ENCODE results near the gene FAM229A. TPM values are rescaled to one million over a fixed set of nuclear protein-coding genes. Genes with fewer than 3 reads are reported as not detected.

The FAM229A gene
- total RNA-seq, 1 experiment from 2014 or later: 3.1 TPM

DNA sequence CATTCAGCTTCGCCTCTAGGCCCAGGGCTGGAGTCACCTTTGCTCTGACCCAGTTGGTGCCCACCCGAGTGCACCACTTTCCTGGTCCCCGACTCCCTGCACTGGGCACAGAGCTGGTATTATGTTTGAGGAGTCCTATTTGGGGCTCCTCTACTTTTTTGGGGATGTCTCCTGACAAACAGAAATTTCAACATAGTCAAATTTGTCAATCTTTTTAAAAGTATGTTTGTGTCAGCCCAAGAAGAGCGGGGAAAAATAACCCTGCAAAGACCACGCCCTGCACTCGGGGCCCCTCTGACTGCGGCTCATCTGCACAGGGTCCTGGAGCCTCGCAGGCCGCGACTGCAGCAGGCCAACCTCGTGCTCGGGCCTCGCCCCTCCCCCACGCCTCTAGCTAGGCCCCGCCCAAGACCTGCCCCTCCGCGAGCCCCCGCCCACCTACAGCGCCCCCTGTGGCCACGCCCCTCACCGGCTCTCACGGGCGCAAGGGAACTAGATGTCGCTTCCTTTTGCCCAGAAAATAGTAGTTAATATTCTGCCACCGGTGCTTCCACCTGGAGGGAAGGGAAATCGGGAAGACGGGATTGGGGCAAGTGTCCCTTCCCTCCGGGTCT lies 11.4 kb downstream of the FAM229A start:
- Histone ChIP-seq H3K4me2 (ENCODE audit: low read depth, low read length, poor library complexity, severe bottlenecking) (peak overlapping the region; percentile 92), H3K9ac (ENCODE audit: low read length) (peak overlapping the region; percentile 72), H3K4me3 (ENCODE audit: low read length) (peak overlapping the region; percentile 77), H3K27ac (ENCODE audit: low read length) (no peak overlapping the region), H2AFZ (ENCODE audit: low read length) (peak overlapping the region; percentile 64; the same call in 1 of the 2 replicates), H4K20me1 (ENCODE audit: insufficient read depth, low read depth, low read length) (no peaks in the 10 kb centered on the region), H3K9me2 (replicated peaks; ENCODE audit: insufficient read depth, low read length) (no peaks in the 10 kb centered on the region), H3K27me3 (ENCODE audit: low read length) (no peaks in the 10 kb centered on the region), H3K4me1 (ENCODE audit: low read length) (peaks cover 12% of the 10 kb centered on the region), H3K9me3 (ENCODE audit: low read length) (no peaks in the 10 kb centered on the region), H3K79me2 (ENCODE audit: low read length) (no peaks in the 10 kb centered on the region), H3K36me3 (ENCODE audit: insufficient read depth, low read length) (no peaks in the 10 kb centered on the region)
- peak; percentile 92 for DNase-seq

GRCh38 chr1:32349211-32349708 lies 13.0 kb downstream of the FAM229A start:
- Histone ChIP-seq H3K9ac (ENCODE audit: low read length) (no peak overlapping the region), H3K4me1 (ENCODE audit: low read length) (peaks cover 12% of the 10 kb centered on the region), H2AFZ (ENCODE audit: low read length) (no peak overlapping the region), H3K9me3 (ENCODE audit: low read length) (no peaks in the 10 kb centered on the region), H3K27ac (ENCODE audit: low read length) (no peak overlapping the region), H3K9me2 (replicated peaks; ENCODE audit: insufficient read depth, low read length) (no peaks in the 10 kb centered on the region), H3K79me2 (ENCODE audit: low read length) (no peaks in the 10 kb centered on the region), H3K4me3 (ENCODE audit: low read length) (no peak overlapping the region), H4K20me1 (ENCODE audit: insufficient read depth, low read depth, low read length) (no peaks in the 10 kb centered on the region), H3K27me3 (ENCODE audit: low read length) (no peaks in the 10 kb centered on the region), H3K4me2 (ENCODE audit: low read depth, low read length, poor library complexity, severe bottlenecking) (no peak overlapping the region), H3K36me3 (ENCODE audit: insufficient read depth, low read length) (no peaks in the 10 kb centered on the region)
- no peak for DNase-seq

DNA sequence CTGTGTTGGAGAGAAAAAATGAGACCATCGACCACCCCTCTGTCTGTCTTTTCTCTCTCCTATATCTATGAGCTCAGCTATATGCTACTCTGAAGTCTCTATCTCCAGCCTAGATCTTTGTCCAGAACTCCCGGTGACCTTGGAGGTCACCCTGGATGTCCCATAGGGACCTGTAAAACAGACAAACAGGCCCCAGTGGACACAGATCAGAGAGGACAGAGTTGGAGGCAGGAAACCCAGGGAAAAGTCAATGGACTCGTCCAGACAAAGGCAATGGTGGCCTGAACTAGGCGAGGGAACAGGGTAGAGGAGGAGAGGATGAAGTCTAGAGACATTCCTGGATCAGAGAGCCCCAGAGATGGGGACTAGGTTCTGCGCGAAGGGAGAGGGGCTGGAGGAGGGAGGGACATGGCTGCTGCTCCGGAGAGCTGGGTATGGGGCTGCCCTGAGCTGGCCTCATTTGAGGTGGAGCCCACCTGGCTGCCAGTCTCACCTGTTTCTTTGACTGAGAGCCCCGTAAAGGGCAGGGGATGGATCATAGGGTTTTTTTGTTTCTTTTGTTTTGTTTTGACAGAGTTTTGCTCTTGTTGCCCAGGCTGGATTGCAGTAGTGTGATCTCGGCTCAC lies 15.6 kb downstream of the FAM229A start:
- Histone ChIP-seq H2AFZ (ENCODE audit: low read length) (no peak overlapping the region), H3K9ac (ENCODE audit: low read length) (no peak overlapping the region), H3K9me2 (replicated peaks; ENCODE audit: insufficient read depth, low read length) (no peaks in the 10 kb centered on the region), H3K4me3 (ENCODE audit: low read length) (no peak overlapping the region), H3K36me3 (ENCODE audit: insufficient read depth, low read length) (no peaks in the 10 kb centered on the region), H3K9me3 (ENCODE audit: low read length) (no peaks in the 10 kb centered on the region), H3K4me1 (ENCODE audit: low read length) (peaks cover 6% of the 10 kb centered on the region), H4K20me1 (ENCODE audit: insufficient read depth, low read depth, low read length) (no peaks in the 10 kb centered on the region), H3K27ac (ENCODE audit: low read length) (no peak overlapping the region), H3K4me2 (ENCODE audit: low read depth, low read length, poor library complexity, severe bottlenecking) (no peak overlapping the region), H3K79me2 (ENCODE audit: low read length) (no peaks in the 10 kb centered on the region), H3K27me3 (ENCODE audit: low read length) (no peaks in the 10 kb centered on the region)
- DNase-seq: no peak

GRCh38 chr1:32345289-32345827 lies 16.9 kb downstream of the FAM229A start:
- Histone ChIP-seq H4K20me1 (ENCODE audit: insufficient read depth, low read depth, low read length) (no peaks in the 10 kb centered on the region), H3K4me1 (ENCODE audit: low read length) (no peaks in the 10 kb centered on the region), H3K36me3 (ENCODE audit: insufficient read depth, low read length) (no peaks in the 10 kb centered on the region), H3K27ac (ENCODE audit: low read length) (no peak overlapping the region), H3K4me2 (ENCODE audit: low read depth, low read length, poor library complexity, severe bottlenecking) (no peak overlapping the region), H2AFZ (ENCODE audit: low read length) (no peak overlapping the region), H3K27me3 (ENCODE audit: low read length) (no peaks in the 10 kb centered on the region), H3K9me2 (replicated peaks; ENCODE audit: insufficient read depth, low read length) (no peaks in the 10 kb centered on the region), H3K4me3 (ENCODE audit: low read length) (no peak overlapping the region), H3K9me3 (ENCODE audit: low read length) (no peaks in the 10 kb centered on the region), H3K79me2 (ENCODE audit: low read length) (no peaks in the 10 kb centered on the region), H3K9ac (ENCODE audit: low read length) (no peak overlapping the region)
- no peak for DNase-seq

- H3K9ac ChIP-seq (ENCODE audit: low read length): no peak overlapping the region
- no peaks in the 10 kb centered on the region for H3K9me2 ChIP-seq (replicated peaks; ENCODE audit: insufficient read depth, low read length)
- no peaks in the 10 kb centered on the region for H3K79me2 ChIP-seq (ENCODE audit: low read length)
- DNase-seq: no peak
- H3K36me3 ChIP-seq (ENCODE audit: insufficient read depth, low read length): no peaks in the 10 kb centered on the region
- no peaks in the 10 kb centered on the region for H3K9me3 ChIP-seq (ENCODE audit: low read length)
- peaks cover 22% of the 10 kb centered on the region for H3K4me1 ChIP-seq (ENCODE audit: low read length)
- H3K27me3 ChIP-seq (ENCODE audit: low read length): no peaks in the 10 kb centered on the region
- H3K4me2 ChIP-seq (ENCODE audit: low read depth, low read length, poor library complexity, severe bottlenecking): no peak overlapping the region
- H3K4me3 ChIP-seq (ENCODE audit: low read length): no peak overlapping the region
- no peak overlapping the region for H2AFZ ChIP-seq (ENCODE audit: low read length)
- H4K20me1 ChIP-seq (ENCODE audit: insufficient read depth, low read depth, low read length): no peaks in the 10 kb centered on the region
- no peak overlapping the region for H3K27ac ChIP-seq (ENCODE audit: low read length)
Measured at GRCh38 chr1:32342704-32343103, 19.6 kb downstream of the FAM229A start.

GRCh38 chr1:32341971-32342370 lies 20.3 kb downstream of the FAM229A start:
- no peak overlapping the region for H3K27ac ChIP-seq (ENCODE audit: low read length)
- no peak overlapping the region for H3K9ac ChIP-seq (ENCODE audit: low read length)
- no peaks in the 10 kb centered on the region for H3K79me2 ChIP-seq (ENCODE audit: low read length)
- no peak overlapping the region for H3K4me3 ChIP-seq (ENCODE audit: low read length)
- no peak overlapping the region for H2AFZ ChIP-seq (ENCODE audit: low read length)
- peaks cover 29% of the 10 kb centered on the region for H3K4me1 ChIP-seq (ENCODE audit: low read length)
- no peaks in the 10 kb centered on the region for H3K9me3 ChIP-seq (ENCODE audit: low read length)
- H3K27me3 ChIP-seq (ENCODE audit: low read length): no peaks in the 10 kb centered on the region
- no peak overlapping the region for H3K4me2 ChIP-seq (ENCODE audit: low read depth, low read length, poor library complexity, severe bottlenecking)
- H3K9me2 ChIP-seq (replicated peaks; ENCODE audit: insufficient read depth, low read length): no peaks in the 10 kb centered on the region
- H3K36me3 ChIP-seq (ENCODE audit: insufficient read depth, low read length): no peaks in the 10 kb centered on the region
- no peaks in the 10 kb centered on the region for H4K20me1 ChIP-seq (ENCODE audit: insufficient read depth, low read depth, low read length)
- no peak for DNase-seq

DNA sequence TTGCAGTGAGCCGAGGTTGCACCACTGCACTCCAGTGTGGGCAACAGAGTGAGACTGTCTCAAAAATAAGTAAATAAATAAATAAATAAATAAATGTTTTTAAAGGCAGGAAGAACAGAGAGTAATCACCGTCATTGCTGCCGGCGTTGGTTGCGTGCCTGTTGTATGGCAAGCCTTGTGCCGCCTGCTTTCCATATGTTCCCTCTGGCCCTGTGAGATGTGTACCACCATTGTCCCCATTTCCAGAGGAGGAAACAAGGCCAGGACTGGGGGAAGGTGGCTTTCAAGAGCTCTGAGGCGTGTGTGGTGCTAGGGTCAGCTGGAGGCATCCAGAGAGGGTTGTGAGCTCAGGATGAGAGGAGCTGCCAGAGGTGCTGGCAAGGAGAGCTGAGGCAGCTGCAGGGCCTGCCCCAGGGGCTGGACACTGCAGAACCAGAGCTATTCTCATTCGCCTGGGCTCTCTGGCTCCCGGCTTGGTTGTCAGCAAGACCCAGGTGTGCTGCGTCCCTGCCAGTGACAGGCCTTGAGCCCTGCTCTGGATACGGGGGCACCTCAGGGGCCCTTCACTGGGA lies 21.0 kb downstream of the FAM229A start:
- no peaks in the 10 kb centered on the region for H3K79me2 ChIP-seq (ENCODE audit: low read length)
- no peak overlapping the region for H3K4me2 ChIP-seq (ENCODE audit: low read depth, low read length, poor library complexity, severe bottlenecking)
- DNase-seq: no peak
- no peaks in the 10 kb centered on the region for H3K9me3 ChIP-seq (ENCODE audit: low read length)
- H3K9me2 ChIP-seq (replicated peaks; ENCODE audit: insufficient read depth, low read length): no peaks in the 10 kb centered on the region
- no peak overlapping the region for H3K27ac ChIP-seq (ENCODE audit: low read length)
- no peak overlapping the region for H3K4me3 ChIP-seq (ENCODE audit: low read length)
- H3K36me3 ChIP-seq (ENCODE audit: insufficient read depth, low read length): no peaks in the 10 kb centered on the region
- H2AFZ ChIP-seq (ENCODE audit: low read length): no peak overlapping the region
- no peak overlapping the region for H3K9ac ChIP-seq (ENCODE audit: low read length)
- no peaks in the 10 kb centered on the region for H3K27me3 ChIP-seq (ENCODE audit: low read length)
- H4K20me1 ChIP-seq (ENCODE audit: insufficient read depth, low read depth, low read length): no peaks in the 10 kb centered on the region
- H3K4me1 ChIP-seq (ENCODE audit: low read length): peaks cover 36% of the 10 kb centered on the region

DNA sequence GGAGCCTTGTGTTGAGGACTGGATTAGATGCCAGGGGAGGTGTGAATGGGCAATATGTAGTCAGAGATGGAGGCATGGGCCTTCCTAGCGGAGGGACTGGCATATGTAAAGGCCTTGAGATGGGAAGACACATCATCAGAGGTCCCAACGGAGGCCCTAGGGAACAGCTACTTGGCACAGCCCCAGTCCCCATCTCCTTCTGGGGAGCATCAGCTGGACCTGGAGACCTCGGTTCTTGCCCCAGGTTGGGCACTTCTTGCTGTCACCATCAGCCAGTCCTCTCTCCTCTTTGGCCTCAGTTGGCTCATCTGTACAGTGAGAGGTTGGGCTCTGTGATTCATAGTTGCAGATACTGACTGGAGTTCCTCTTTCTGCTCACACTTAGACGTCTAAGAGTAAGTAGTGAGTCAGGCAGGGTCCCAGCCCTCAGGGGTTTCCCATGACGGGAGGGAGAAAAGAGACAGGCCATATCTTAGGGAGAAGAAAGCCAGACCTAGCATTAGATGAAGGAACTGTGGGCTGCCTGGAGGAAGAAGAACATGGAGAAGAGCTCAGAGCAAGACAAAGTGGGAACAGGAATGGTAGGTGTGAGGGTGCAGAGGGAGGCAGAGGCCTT lies 22.8 kb downstream of the FAM229A start:
- Histone ChIP-seq H3K4me2 (ENCODE audit: low read depth, low read length, poor library complexity, severe bottlenecking) (peak overlapping the region; percentile 99), H3K27ac (ENCODE audit: low read length) (no peak overlapping the region), H3K4me1 (ENCODE audit: low read length) (peaks cover 43% of the 10 kb centered on the region), H3K79me2 (ENCODE audit: low read length) (peaks cover 10% of the 10 kb centered on the region), H2AFZ (ENCODE audit: low read length) (no peak overlapping the region), H3K9ac (ENCODE audit: low read length) (peak overlapping the region; percentile 59; the same call in 1 of the 2 replicates), H3K36me3 (ENCODE audit: insufficient read depth, low read length) (0 out of 2 replicates have a peak, but pooled peaks cover 4% of the 10 kb centered on the region), H3K27me3 (ENCODE audit: low read length) (no peaks in the 10 kb centered on the region), H3K9me3 (ENCODE audit: low read length) (no peaks in the 10 kb centered on the region), H3K9me2 (replicated peaks; ENCODE audit: insufficient read depth, low read length) (no peaks in the 10 kb centered on the region), H4K20me1 (ENCODE audit: insufficient read depth, low read depth, low read length) (peaks cover 6% of the 10 kb centered on the region; the same call in 1 of the 2 replicates), H3K4me3 (ENCODE audit: low read length) (no peak overlapping the region)
- peak; percentile 67 for DNase-seq
